ENCODE measurements around the gene TIAM2. TPM values are rescaled to one million over a fixed set of nuclear protein-coding genes. Genes with fewer than 3 reads are reported as not detected.

The TIAM2 gene
- 10 to 100 TPM in 1 of 3 donors, 1 to 10 TPM in 2; 6.5 to 11.1 (median 8.7) TPM for total RNA-seq
- 11.9 TPM for total RNA-seq (2013)

GRCh38 chr6:154995254-154996015 lies at the start of gene TIAM2:
Gene TIAM2 (plus strand): TSS chr6:154995315. CDS start chr6:155129224, 133,909 bp downstream.
- no peak for DNase-seq
- Histone ChIP-seq H3K9me3 (ENCODE audit: control insufficient read depth, insufficient read depth, low read length) (no peaks in the 10 kb centered on the region), H3K27ac (ENCODE audit: low read length) (no peak within 1 kb of the TSS), H3K27me3 (ENCODE audit: control insufficient read depth, insufficient read depth, low read length) (peaks cover 10% of the 10 kb centered on the region), H3K36me3 (ENCODE audit: control insufficient read depth, insufficient read depth, low read length) (no peaks in the 10 kb centered on the region), H3K4me3 (ENCODE audit: low read length) (peak within 1 kb of the TSS; percentile 25), H3K4me1 (ENCODE audit: control insufficient read depth, insufficient read depth, low read length) (peaks cover 7% of the 10 kb centered on the region)
- ATAC-seq, result peak in 1 of 3 donors; percentile 21
- Mint-ChIP-seq H3K36me3 (no peaks in the 10 kb centered on the region), H3K9me3 (no peaks in the 10 kb centered on the region), H3K4me3 (peak within 1 kb of the TSS; percentile 32), H3K27ac (no peak within 1 kb of the TSS), H3K4me1 (no peaks in the 10 kb centered on the region), H3K27me3 (ENCODE audit: low read depth in 2 of 2) (peaks cover 26 to 29% of the 10 kb centered on the region in 2 donors)
- TF ChIP-seq CTCF (IDR thresholded peaks at IDR 0.05), result no peak
- intact Hi-C loops (cut with micrococcal nuclease), result no loop called here
- under 1% methylated on average over 102 of the region's 102 CpGs for WGBS (ENCODE audit: insufficient coverage)

- intact Hi-C loops (cut with micrococcal nuclease), result no loop called here
- peak; percentile 26 to 58 (median 34) for ATAC-seq
- Histone ChIP-seq H3K4me3 (ENCODE audit: low read length) (no peak overlapping the region), H3K27ac (ENCODE audit: low read length) (no peak overlapping the region), H3K4me1 (ENCODE audit: control insufficient read depth, insufficient read depth, low read length) (peaks cover 53% of the 10 kb centered on the region), H3K27me3 (ENCODE audit: control insufficient read depth, insufficient read depth, low read length) (no peaks in the 10 kb centered on the region), H3K36me3 (ENCODE audit: control insufficient read depth, insufficient read depth, low read length) (no peaks in the 10 kb centered on the region), H3K9me3 (ENCODE audit: control insufficient read depth, insufficient read depth, low read length) (no peaks in the 10 kb centered on the region)
- Mint-ChIP-seq H3K4me1 (peaks cover 41% of the 10 kb centered on the region in 2 donors), H3K4me3 (no peak overlapping the region), H3K27me3 (ENCODE audit: low read depth in 2 of 2) (no peaks in the 10 kb centered on the region), H3K27ac (peak overlapping the region; percentile 77 to 78), H3K9me3 (no peaks in the 10 kb centered on the region), H3K36me3 (no peaks in the 10 kb centered on the region)
- 80% methylated on average over 7 of the region's 7 CpGs for WGBS (ENCODE audit: insufficient coverage)
- no peak for DNase-seq
- TF ChIP-seq CTCF (IDR thresholded peaks at IDR 0.05), result no peak
Measured at GRCh38 chr6:154950979-154951344, 44.2 kb upstream of the TIAM2 start.

- peak overlapping the region; percentile 77 to 78 for H3K27ac Mint-ChIP-seq
- WGBS (ENCODE audit: insufficient coverage), result 7% methylated on average over 9 of the region's 10 CpGs
- no peak overlapping the region for H3K4me3 ChIP-seq (ENCODE audit: low read length)
- ATAC-seq, result peak; percentile 48 to 66 (median 57)
- H3K4me1 ChIP-seq (ENCODE audit: control insufficient read depth, insufficient read depth, low read length), result peaks cover 53% of the 10 kb centered on the region
- no peaks in the 10 kb centered on the region for H3K27me3 Mint-ChIP-seq (ENCODE audit: low read depth in 2 of 2)
- no peak for TF ChIP-seq CTCF (IDR thresholded peaks at IDR 0.05)
- no peaks in the 10 kb centered on the region for H3K36me3 ChIP-seq (ENCODE audit: control insufficient read depth, insufficient read depth, low read length)
- H3K9me3 ChIP-seq (ENCODE audit: control insufficient read depth, insufficient read depth, low read length), result no peaks in the 10 kb centered on the region
- no peaks in the 10 kb centered on the region for H3K9me3 Mint-ChIP-seq
- H3K4me1 Mint-ChIP-seq, result peaks cover 41% of the 10 kb centered on the region in 2 donors
- H3K27ac ChIP-seq (ENCODE audit: low read length), result peak overlapping the region; percentile 47
- DNase-seq, result peak in 1 of 2 donors; percentile 61
- H3K36me3 Mint-ChIP-seq, result no peaks in the 10 kb centered on the region
- no peaks in the 10 kb centered on the region for H3K27me3 ChIP-seq (ENCODE audit: control insufficient read depth, insufficient read depth, low read length)
- intact Hi-C loops (cut with micrococcal nuclease), result no loop called here
- H3K4me3 Mint-ChIP-seq, result peak overlapping the region; percentile 78
Measured at GRCh38 chr6:154951345-154952200, 43.5 kb upstream of the TIAM2 start.
